Calu3 (cell line): ENCODE measurements around the gene LRFN2. TPM values are rescaled to one million over a fixed set of nuclear protein-coding genes. Genes with fewer than 3 reads are reported as not detected.

Experiments
- BruUV-seq: library from RNA; stranded (reverse); fragments of 400-500 nt; replicated peaks from 2 replicates; lab custom pipeline; 2021; lab: Mats Ljungman, UMichigan
- CTCF ChIA-PET: fragments of 300-600 bp; sonication (Branson Sonifier 250); formaldehyde crosslinking; loops from one replicate; lab custom pipeline; 2022; ENCODE audit warnings: antibody characterized with exemption; lab: Charles Lee
- DNase-seq: peaks from one replicate; pipeline ENCODE4 v3.0.0; 2022
- H3K27ac Mint-ChIP-seq: one replicate; pipeline ENCODE4 v1.8.0; 2022; ENCODE audit warnings: mixed read lengths; ENCODE audit not compliant: unreplicated experiment
- H3K27me3 Mint-ChIP-seq: one replicate; pipeline ENCODE4 v1.8.0; 2022; ENCODE audit warnings: mixed read lengths; ENCODE audit not compliant: unreplicated experiment
- H3K36me3 Mint-ChIP-seq: one replicate; pipeline ENCODE4 v1.8.0; 2022; ENCODE audit warnings: mild to moderate bottlenecking, moderate library complexity, mixed read lengths; ENCODE audit not compliant: insufficient read depth, unreplicated experiment
- H3K4me1 Mint-ChIP-seq: one replicate; pipeline ENCODE4 v1.8.0; 2022; ENCODE audit warnings: mild to moderate bottlenecking, low read depth, mixed read lengths; ENCODE audit not compliant: unreplicated experiment
- H3K4me3 Mint-ChIP-seq: one replicate; pipeline ENCODE4 v1.8.0; 2022; ENCODE audit warnings: mild to moderate bottlenecking, low read depth, moderate library complexity, mixed read lengths; ENCODE audit not compliant: unreplicated experiment
- H3K9me3 Mint-ChIP-seq: one replicate; pipeline ENCODE4 v1.8.0; 2022; ENCODE audit warnings: low read depth, mixed read lengths; ENCODE audit not compliant: unreplicated experiment
- intact Hi-C: fragments of 100-400 bp; cut with micrococcal nuclease; formaldehyde crosslinking; loops from one replicate; pipeline ENCODE4 v1.10.0; 2022; ENCODE audit not compliant: unreplicated experiment
- total RNA-seq: library from RNA; stranded (reverse); gene quantifications from 2 replicates; pipeline ENCODE4 v1.2.3, GENCODE V29; 2022
- TF ChIP-seq, protein P1 (sequence below): fragments of 200-600 bp; IDR thresholded peaks from one replicate; pipeline ENCODE4 v1.8.0; 2022; ENCODE audit warnings: antibody characterized with exemption; ENCODE audit not compliant: unreplicated experiment

LRFN2 gene
- total RNA-seq, 1 experiment from 2014 or later, result not detected

DNA sequence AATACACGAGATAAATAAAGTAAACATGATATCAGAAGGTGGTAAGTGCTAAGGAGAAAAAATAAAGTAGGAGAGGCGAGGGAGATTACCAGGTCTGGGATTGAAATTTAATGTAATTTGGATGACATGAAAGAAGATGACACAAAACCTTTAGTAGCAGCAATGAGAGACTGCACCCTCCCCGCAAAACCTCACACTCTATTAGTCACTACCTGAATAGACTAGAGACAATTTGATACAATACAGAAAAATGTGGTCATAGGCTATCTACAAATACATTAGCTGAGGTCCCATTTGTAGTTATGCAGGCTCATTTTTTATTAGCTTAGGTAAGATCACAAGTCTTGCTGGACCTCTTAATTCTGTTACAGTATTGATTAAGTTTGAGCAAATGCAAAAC lies 125.5 kb downstream of the LRFN2 start:
- Mint-ChIP-seq H3K9me3 (no peaks in the 10 kb centered on the region), H3K36me3 (no peaks in the 10 kb centered on the region), H3K27ac (no peak overlapping the region), H3K4me3 (no peak overlapping the region), H3K4me1 (no peaks in the 10 kb centered on the region), H3K27me3 (peaks cover 57% of the 10 kb centered on the region)
- BruUV-seq, result no TSS peak
- intact Hi-C loops, result no loop called here
- TF ChIP-seq, protein P1, sequence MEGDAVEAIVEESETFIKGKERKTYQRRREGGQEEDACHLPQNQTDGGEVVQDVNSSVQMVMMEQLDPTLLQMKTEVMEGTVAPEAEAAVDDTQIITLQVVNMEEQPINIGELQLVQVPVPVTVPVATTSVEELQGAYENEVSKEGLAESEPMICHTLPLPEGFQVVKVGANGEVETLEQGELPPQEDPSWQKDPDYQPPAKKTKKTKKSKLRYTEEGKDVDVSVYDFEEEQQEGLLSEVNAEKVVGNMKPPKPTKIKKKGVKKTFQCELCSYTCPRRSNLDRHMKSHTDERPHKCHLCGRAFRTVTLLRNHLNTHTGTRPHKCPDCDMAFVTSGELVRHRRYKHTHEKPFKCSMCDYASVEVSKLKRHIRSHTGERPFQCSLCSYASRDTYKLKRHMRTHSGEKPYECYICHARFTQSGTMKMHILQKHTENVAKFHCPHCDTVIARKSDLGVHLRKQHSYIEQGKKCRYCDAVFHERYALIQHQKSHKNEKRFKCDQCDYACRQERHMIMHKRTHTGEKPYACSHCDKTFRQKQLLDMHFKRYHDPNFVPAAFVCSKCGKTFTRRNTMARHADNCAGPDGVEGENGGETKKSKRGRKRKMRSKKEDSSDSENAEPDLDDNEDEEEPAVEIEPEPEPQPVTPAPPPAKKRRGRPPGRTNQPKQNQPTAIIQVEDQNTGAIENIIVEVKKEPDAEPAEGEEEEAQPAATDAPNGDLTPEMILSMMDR, result no peak
- DNase-seq, result no peak
- CTCF ChIA-PET, result interaction anchor here (0.7 to 0.9 kb wide), 2 partner anchors 290 to 303 kb away, joined by 3 to 5 read pairs; no protein-coding TSS in a partner anchor

DNA sequence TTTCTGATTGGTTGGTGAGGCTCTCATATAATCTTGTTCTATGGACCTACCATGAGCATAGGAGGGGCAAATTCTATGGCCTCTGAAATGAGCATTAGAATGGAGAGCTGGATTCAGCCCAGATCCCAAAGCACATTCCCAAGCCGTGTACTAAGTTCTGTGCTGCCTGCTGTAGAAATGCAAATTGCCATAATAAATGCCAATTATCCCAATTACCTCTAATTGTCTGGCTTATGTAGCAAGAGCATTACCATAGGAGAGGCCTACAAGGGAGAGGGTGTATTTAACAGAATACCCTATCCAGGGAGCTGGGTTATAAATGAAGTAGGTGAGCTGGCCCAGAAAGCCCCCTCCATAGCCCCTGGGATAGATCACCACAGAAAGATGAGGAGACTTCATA lies 126.8 kb downstream of the LRFN2 start:
- no peaks in the 10 kb centered on the region for H3K36me3 Mint-ChIP-seq
- no peaks in the 10 kb centered on the region for H3K4me1 Mint-ChIP-seq
- no peak overlapping the region for H3K27ac Mint-ChIP-seq
- TF ChIP-seq, protein P1, result no peak
- H3K27me3 Mint-ChIP-seq, result peaks cover 55% of the 10 kb centered on the region
- CTCF ChIA-PET, result no interaction called here
- H3K9me3 Mint-ChIP-seq, result no peaks in the 10 kb centered on the region
- intact Hi-C loops, result no loop called here
- H3K4me3 Mint-ChIP-seq, result no peak overlapping the region
- DNase-seq, result no peak
- BruUV-seq, result no TSS peak

DNA sequence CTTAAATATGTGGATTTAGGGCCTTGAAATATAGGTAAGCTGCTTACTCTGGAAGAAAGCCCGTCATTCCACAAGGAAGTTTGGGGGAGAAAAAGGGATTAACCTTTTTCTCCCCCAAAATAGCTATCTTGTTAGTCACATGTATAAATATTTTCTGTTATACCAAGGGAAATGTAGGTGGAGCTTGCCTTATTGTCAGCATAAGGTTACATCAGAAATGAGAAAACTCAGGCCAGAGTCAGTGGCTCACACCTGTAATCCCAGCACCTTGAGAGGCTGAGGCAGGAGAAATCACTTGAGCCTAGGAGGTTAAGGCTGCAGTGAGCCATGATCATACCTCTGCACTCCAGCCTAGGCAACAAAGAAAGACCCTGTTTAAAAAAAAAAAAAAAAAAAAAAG lies 129.9 kb downstream of the LRFN2 start:
- Mint-ChIP-seq H3K4me3 (no peak overlapping the region), H3K36me3 (no peaks in the 10 kb centered on the region), H3K27me3 (peaks cover 58% of the 10 kb centered on the region), H3K27ac (no peak overlapping the region), H3K4me1 (no peaks in the 10 kb centered on the region), H3K9me3 (no peaks in the 10 kb centered on the region)
- TF ChIP-seq, protein P1, result no peak
- intact Hi-C loops, result no loop called here
- no TSS peak for BruUV-seq
- CTCF ChIA-PET, result no interaction called here
- no peak for DNase-seq

DNA sequence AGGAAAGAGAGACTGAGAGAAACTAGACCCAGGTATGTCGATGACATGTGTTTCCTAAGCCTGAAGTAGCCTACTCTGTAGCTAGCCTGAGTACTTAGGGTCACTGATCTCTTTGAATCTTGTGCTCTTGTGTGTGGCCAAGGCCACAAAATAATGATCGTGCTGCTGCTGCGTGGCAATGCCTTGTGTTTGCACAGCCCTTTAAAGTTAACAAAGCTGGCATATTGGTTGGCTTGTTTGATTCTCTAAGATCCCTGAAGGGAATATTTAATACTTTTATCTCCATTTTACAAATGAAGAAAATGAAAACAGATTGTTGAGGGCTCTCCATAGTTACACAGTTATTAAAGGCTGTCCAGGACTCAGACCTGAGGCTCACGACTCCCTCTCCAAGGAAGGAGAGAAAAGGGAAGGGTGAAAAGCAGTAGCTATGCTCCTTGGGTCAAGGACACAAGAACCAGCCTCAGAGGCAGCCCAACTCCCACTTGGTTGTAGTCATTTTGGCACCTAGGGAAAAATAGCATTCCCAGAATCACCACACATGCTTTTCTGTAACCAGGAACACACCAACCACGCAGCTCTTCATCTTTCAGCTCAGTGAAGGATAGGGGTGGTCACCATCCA lies 130.7 kb downstream of the LRFN2 start:
- TF ChIP-seq, protein P1, result no peak
- Mint-ChIP-seq H3K4me3 (no peak overlapping the region), H3K27me3 (peaks cover 66% of the 10 kb centered on the region), H3K27ac (no peak overlapping the region), H3K36me3 (no peaks in the 10 kb centered on the region), H3K4me1 (no peaks in the 10 kb centered on the region), H3K9me3 (no peaks in the 10 kb centered on the region)
- no TSS peak for BruUV-seq
- intact Hi-C loops, result no loop called here
- CTCF ChIA-PET, result no interaction called here
- DNase-seq, result no peak
